ENCODE results near the gene LTK. TPM values are rescaled to one million over a fixed set of nuclear protein-coding genes. Genes with fewer than 3 reads are reported as not detected.

Gene LTK
- total and polyA plus RNA-seq, 2 of the 4 experiments (the other 2 are of a cell fraction), result 0.18 to 0.62 TPM

DNA sequence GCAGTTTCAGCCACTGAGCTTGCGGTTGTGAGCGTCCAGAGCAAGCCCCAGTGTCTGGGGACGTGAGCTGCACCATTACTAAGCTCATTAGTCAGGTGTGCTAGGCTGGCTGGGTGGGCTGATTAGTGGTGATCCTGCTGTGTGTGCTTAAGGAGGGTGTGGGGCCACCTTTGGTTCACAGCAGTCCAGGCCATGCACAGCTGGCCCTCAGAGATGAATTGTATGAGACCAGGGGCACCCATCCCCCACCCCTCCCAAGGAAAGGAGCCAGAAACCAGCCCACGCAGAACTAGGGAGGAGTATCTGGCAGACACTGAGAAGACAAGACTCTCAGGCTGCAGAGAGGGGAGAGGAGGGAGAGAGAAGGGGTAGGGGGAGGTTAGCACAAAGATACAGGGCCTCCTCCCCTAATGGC is 49.2 kb upstream of the LTK start:
- no peaks in the 10 kb centered on the region; the same call in 1 of the 2 replicates for H3K36me3 ChIP-seq (ENCODE audit: control insufficient read depth, insufficient read depth, low read length)
- H3K9me1 ChIP-seq (ENCODE audit: insufficient read depth, low read length), result peaks cover 15% of the 10 kb centered on the region
- dilution Hi-C loops (cut with HindIII; ENCODE audit: low sequenced_read_pairs, unreplicated experiment) (no loop called here), in situ Hi-C loops (cut with MboI; ENCODE audit: low sequenced_read_pairs) (no loop called here), intact Hi-C loops (cut with micrococcal nuclease) (no loop called here)
- CTCF ChIA-PET, result no interaction called here
- H2AFZ ChIP-seq (replicated peaks; ENCODE audit: low read length, poor library complexity), result peak overlapping the region; percentile 1
- H3K18ac ChIP-seq (ENCODE audit: low read depth, low read length), result no peak overlapping the region; the same call in 1 of the 2 replicates
- H3K9ac ChIP-seq (ENCODE audit: low read depth, low read length), result no peak overlapping the region
- no peak overlapping the region; the same call in 1 of the 2 replicates for H3K4me2 ChIP-seq (ENCODE audit: low read depth, low read length)
- H4K20me1 ChIP-seq (ENCODE audit: insufficient read depth, low read length), result peaks cover 11% of the 10 kb centered on the region; the same call in 1 of the 2 replicates
- H3K23ac ChIP-seq (ENCODE audit: low read depth, low read length), result no peak overlapping the region
- no peak overlapping the region for H4K8ac ChIP-seq (ENCODE audit: low read depth in 2 of 2, low read length in 2 of 2)
- POLR2A ChIA-PET (ENCODE audit: unreplicated experiment), result interaction anchor here (0.6 to 1.3 kb wide), 2 partner anchors 23 to 239 kb away, joined by 4 read pairs; no protein-coding TSS in a partner anchor
- no peak overlapping the region for H2BK20ac ChIP-seq (ENCODE audit: low read depth, low read length)
- no peak for ATAC-seq (ENCODE audit: low read depth)
- peaks cover 8 to 23% of the 10 kb centered on the region in 2 experiments for H3K79me1 ChIP-seq (ENCODE audit: low read depth in 1 of 2, low read length in 2 of 2)
- no peak overlapping the region for H2BK15ac ChIP-seq (ENCODE audit: low read depth, low read length)
- H2BK5ac ChIP-seq (ENCODE audit: low read depth, low read length, poor library complexity, severe bottlenecking), result no peak overlapping the region
- 83% methylated on average over 3 of the region's 4 CpGs; no CpG with 5 or more reads in 1 of the 2 experiments for WGBS, 2 experiments (ENCODE audit: extremely low coverage in 2 of 2, insufficient read length in 1 of 2)
- no peaks in the 10 kb centered on the region for H3K27me3 ChIP-seq (ENCODE audit: control insufficient read depth, insufficient read depth, low read length)
- TF ChIP-seq RCOR1 (IDR thresholded peaks at IDR 0.05; ENCODE audit: insufficient replicate concordance, low read length) (no peak), MXI1 (IDR thresholded peaks at IDR 0.05; ENCODE audit: borderline replicate concordance, low read depth, low read length) (no peak), MAZ (IDR thresholded peaks at IDR 0.05; ENCODE audit: borderline replicate concordance, low read depth, low read length) (no peak), FOS (IDR thresholded peaks at IDR 0.05; ENCODE audit: low read depth, low read length) (no peak), BHLHE40 (IDR thresholded peaks at IDR 0.05; ENCODE audit: low read depth, low read length) (no peak), MAFK (IDR thresholded peaks at IDR 0.05; ENCODE audit: low read depth, low read length) (no peak), RAD21 (IDR thresholded peaks at IDR 0.05; ENCODE audit: low read length) (no peak), POLR2A (IDR thresholded peaks at IDR 0.05; ENCODE audit: low read depth, low read length) (no peak), RFX5 (IDR thresholded peaks at IDR 0.05; ENCODE audit: low read depth, low read length) (no peak), CEBPB (IDR thresholded peaks at IDR 0.05; ENCODE audit: low read depth, low read length) (no peak)
- TF ChIP-seq, protein P1, sequence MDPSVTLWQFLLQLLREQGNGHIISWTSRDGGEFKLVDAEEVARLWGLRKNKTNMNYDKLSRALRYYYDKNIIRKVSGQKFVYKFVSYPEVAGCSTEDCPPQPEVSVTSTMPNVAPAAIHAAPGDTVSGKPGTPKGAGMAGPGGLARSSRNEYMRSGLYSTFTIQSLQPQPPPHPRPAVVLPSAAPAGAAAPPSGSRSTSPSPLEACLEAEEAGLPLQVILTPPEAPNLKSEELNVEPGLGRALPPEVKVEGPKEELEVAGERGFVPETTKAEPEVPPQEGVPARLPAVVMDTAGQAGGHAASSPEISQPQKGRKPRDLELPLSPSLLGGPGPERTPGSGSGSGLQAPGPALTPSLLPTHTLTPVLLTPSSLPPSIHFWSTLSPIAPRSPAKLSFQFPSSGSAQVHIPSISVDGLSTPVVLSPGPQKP (IDR thresholded peaks at IDR 0.05; ENCODE audit: borderline replicate concordance, low read depth, low read length), result no peak
- TF ChIP-seq, protein P2, sequence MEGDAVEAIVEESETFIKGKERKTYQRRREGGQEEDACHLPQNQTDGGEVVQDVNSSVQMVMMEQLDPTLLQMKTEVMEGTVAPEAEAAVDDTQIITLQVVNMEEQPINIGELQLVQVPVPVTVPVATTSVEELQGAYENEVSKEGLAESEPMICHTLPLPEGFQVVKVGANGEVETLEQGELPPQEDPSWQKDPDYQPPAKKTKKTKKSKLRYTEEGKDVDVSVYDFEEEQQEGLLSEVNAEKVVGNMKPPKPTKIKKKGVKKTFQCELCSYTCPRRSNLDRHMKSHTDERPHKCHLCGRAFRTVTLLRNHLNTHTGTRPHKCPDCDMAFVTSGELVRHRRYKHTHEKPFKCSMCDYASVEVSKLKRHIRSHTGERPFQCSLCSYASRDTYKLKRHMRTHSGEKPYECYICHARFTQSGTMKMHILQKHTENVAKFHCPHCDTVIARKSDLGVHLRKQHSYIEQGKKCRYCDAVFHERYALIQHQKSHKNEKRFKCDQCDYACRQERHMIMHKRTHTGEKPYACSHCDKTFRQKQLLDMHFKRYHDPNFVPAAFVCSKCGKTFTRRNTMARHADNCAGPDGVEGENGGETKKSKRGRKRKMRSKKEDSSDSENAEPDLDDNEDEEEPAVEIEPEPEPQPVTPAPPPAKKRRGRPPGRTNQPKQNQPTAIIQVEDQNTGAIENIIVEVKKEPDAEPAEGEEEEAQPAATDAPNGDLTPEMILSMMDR (conservative IDR thresholded peaks at IDR 0.05; ENCODE audit: low read depth, low read length), result no peak
- TF ChIP-seq, protein P3, sequence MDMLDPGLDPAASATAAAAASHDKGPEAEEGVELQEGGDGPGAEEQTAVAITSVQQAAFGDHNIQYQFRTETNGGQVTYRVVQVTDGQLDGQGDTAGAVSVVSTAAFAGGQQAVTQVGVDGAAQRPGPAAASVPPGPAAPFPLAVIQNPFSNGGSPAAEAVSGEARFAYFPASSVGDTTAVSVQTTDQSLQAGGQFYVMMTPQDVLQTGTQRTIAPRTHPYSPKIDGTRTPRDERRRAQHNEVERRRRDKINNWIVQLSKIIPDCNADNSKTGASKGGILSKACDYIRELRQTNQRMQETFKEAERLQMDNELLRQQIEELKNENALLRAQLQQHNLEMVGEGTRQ (IDR thresholded peaks at IDR 0.05; ENCODE audit: low read depth, low read length), result no peak
- H2AK5ac ChIP-seq (ENCODE audit: low read depth, low read length), result no peak overlapping the region
- no peak overlapping the region for H2BK120ac ChIP-seq (ENCODE audit: low read depth, low read length)
- no peaks in the 10 kb centered on the region for H3K9me3 ChIP-seq (ENCODE audit: control insufficient read depth, insufficient read depth, low read length)
- H2AK9ac ChIP-seq (replicated peaks; ENCODE audit: low read depth, low read length, poor library complexity), result peak overlapping the region; percentile 63
- no peak overlapping the region for H3K27ac ChIP-seq (ENCODE audit: insufficient read depth, low read length)
- no peak overlapping the region for H4K91ac ChIP-seq (ENCODE audit: insufficient read depth, low read depth, low read length)
- peaks cover 31% of the 10 kb centered on the region for H3K4me1 ChIP-seq (ENCODE audit: control insufficient read depth, insufficient read depth, low read length)
- H3K4ac ChIP-seq (ENCODE audit: low read depth, low read length), result 0 out of 2 replicates have a peak overlapping the region, but pooled peaks have one; percentile 12
- no peak overlapping the region for H3K14ac ChIP-seq (replicated peaks; ENCODE audit: low read depth, low read length)
- no peak overlapping the region for H3K56ac ChIP-seq (ENCODE audit: extremely low read depth, insufficient read depth, low read length)
- peak; percentile 37 for DNase-seq
- no peak overlapping the region; the same call in 1 of the 2 replicates for H4K5ac ChIP-seq (ENCODE audit: low read depth, low read length)
- H3K4me3 ChIP-seq (ENCODE audit: insufficient read depth, low read depth, low read length), result no peak overlapping the region
- no TSS peak for BruUV-seq (replicated peaks)

Data from IMR-90 (cell line).